ENCODE measurements around the gene MCHR2. TPM values are rescaled to one million over a fixed set of nuclear protein-coding genes. Genes with fewer than 3 reads are reported as not detected.

MCHR2 gene
- total and polyA plus RNA-seq, 2 donors (not counting 3 experiments of a cell fraction or from before 2014, with no cell fraction given) = not detected

- Histone ChIP-seq H3K9ac (replicated peaks; ENCODE audit: extremely low read depth, insufficient read depth, low read length) (no peak overlapping the region), H3K4me3 (replicated peaks in 1 of 3; ENCODE audit: insufficient read depth in 1 of 3, low read depth in 1 of 3, low read length in 3 of 3) (no peak overlapping the region), H3K79me2 (ENCODE audit: control insufficient read depth, insufficient read depth, low read length) (no peaks in the 10 kb centered on the region), H3K27me3 (ENCODE audit: control insufficient read depth in 2 of 2, insufficient read depth in 2 of 2, low read length in 2 of 2) (no peaks in the 10 kb centered on the region), H3K27ac (ENCODE audit: insufficient read depth, low read depth, low read length) (no peak overlapping the region), H3K9me3 (replicated peaks; ENCODE audit: control insufficient read depth, insufficient read depth, low read length) (no peaks in the 10 kb centered on the region), H2AFZ (ENCODE audit: low read depth, low read length) (no peak overlapping the region), H3K4me1 (ENCODE audit: control insufficient read depth, extremely low read depth, insufficient read depth, low read length) (no peaks in the 10 kb centered on the region), H4K20me1 (replicated peaks; ENCODE audit: control insufficient read depth, extremely low read depth, insufficient read depth, low read length) (no peaks in the 10 kb centered on the region), H3K36me3 (ENCODE audit: control insufficient read depth in 2 of 2, extremely low read depth in 1 of 2, insufficient read depth in 2 of 2, low read length in 2 of 2) (no peaks in the 10 kb centered on the region), H3K4me2 (ENCODE audit: insufficient read depth, low read length) (no peak overlapping the region), H3K9me1 (replicated peaks; ENCODE audit: control insufficient read depth, extremely low read depth, insufficient read depth, low read length) (no peaks in the 10 kb centered on the region)
- dilution Hi-C loops (cut with MboI; ENCODE audit: extremely low pct_ligation_motif_present, low sequenced_read_pairs) = no loop called here
- intact Hi-C loops (cut with micrococcal nuclease) = no loop called here
- ChIA-PET POLR2A (no interaction called here), CTCF (no interaction called here)
- DNase-seq (ENCODE audit: low read depth, low spot score) (no peak), FAIRE-seq (no peak)
- BruUV-seq (replicated peaks) = no TSS peak
- TF ChIP-seq CTCF (IDR thresholded peaks at IDR 0.05; ENCODE audit: extremely low read depth in 1 of 2, insufficient read depth in 1 of 2, low read depth in 1 of 2, low read length in 2 of 2) = no peak
- no peak for TF ChIP-seq MAX (IDR thresholded peaks at IDR 0.05; ENCODE audit: insufficient read depth, insufficient read length)
- TF ChIP-seq FOS (IDR thresholded peaks at IDR 0.05; ENCODE audit: borderline replicate concordance, insufficient read depth, low read length) = no peak
- no peak for TF ChIP-seq EZH2 (IDR thresholded peaks at IDR 0.05; ENCODE audit: borderline replicate concordance, low read depth, low read length, severe bottlenecking)
- no peak for TF ChIP-seq GATA2 (IDR thresholded peaks at IDR 0.05; ENCODE audit: insufficient read depth, insufficient read length, low read depth, low read length)
- no peak for TF ChIP-seq JUN (IDR thresholded peaks at IDR 0.05; ENCODE audit: borderline replicate concordance, insufficient read depth, insufficient read length, low read depth)
- TF ChIP-seq MYC (IDR thresholded peaks at IDR 0.05; ENCODE audit: low read depth, low read length) = no peak
- no peak for TF ChIP-seq POLR2A (IDR thresholded peaks at IDR 0.05; ENCODE audit: low read depth, low read length)
- no peak for TF ChIP-seq POLR2AphosphoS5 (IDR thresholded peaks at IDR 0.05; ENCODE audit: insufficient read depth, low read depth, low read length)
These were observed 48.0 kb downstream of the MCHR2 start for GRCh38 chr6:99946005-99946404.

Data from endothelial cell of umbilical vein (primary cell).